Inferior parietal cortex (tissue), 1 donor: ENCODE measurements around the gene SNX12.
A peak's percentile ranks its signal among the peaks of the same experiment; 100 is the strongest.
"Not testable (repeated sequence)": the region's sequence is repeated elsewhere in the genome, so short reads cannot be mapped to it uniquely, and the experiment has no call there.

ENCODE experiments used
- DNase-seq: peaks from one replicate; pipeline ENCODE4 v3.0.0-alpha.2; 2016; ENCODE audit errors: extremely low spot score

The SNX12 gene

DNA sequence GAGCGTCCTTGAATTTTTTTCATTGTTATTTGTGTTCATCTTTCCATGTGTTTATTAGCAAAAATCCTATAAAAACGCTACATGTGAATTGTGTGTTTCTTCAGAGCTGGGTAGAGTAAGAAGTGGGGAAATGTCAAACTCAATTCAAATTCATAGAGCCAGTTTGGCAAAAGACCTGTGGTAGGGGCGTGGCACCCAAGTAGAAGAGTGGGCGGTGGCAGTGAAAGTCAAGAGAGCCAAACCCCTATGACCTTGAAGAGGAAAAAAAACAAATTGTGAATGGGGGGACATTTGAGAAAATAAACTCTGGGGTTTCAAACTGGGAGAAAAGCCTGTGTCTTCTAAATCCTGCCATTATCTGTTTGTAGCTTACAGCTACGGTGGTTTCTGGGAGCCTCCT lies 23.1 kb upstream of the SNX12 start:
- no peak for DNase-seq

DNA sequence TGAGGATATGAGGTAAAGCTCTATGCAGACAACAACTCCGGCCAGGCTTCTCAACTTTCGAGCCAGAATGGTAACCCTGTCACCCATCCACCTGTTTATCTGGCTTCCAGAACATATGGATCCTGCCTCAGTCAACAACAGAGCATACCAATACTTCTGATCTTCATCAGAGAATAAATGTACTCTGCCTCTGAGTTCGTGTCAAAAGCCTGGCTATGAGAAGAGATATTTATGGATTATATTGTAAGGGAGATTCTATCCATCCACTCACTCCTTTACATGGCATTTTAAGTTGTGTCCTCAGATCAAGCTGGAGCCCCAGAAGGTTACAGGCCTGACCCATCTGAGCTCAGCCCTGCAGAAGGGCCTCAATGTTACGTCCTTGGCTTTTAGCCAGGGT lies 17.8 kb upstream of the SNX12 start:
- DNase-seq: no peak

DNA sequence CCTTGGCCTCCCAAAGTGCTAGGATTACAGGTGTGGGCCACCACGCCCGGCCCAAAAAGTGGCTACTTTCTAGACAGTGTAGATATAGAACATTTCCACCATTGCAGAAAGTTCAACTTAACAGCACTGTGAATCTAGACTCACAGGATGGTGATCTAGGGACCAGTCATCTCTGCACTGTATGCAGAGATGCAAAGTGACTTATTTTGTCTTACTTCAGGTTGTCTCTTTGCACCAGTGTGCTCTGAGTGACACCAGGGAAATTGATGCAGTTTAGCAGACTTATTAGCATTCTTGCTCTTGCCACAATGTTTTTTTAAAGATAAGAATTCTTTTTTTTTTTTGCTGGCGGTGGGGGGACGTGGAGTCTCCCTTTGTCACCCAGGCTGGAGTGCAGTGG lies 14.7 kb upstream of the SNX12 start:
- no peak for DNase-seq

DNA sequence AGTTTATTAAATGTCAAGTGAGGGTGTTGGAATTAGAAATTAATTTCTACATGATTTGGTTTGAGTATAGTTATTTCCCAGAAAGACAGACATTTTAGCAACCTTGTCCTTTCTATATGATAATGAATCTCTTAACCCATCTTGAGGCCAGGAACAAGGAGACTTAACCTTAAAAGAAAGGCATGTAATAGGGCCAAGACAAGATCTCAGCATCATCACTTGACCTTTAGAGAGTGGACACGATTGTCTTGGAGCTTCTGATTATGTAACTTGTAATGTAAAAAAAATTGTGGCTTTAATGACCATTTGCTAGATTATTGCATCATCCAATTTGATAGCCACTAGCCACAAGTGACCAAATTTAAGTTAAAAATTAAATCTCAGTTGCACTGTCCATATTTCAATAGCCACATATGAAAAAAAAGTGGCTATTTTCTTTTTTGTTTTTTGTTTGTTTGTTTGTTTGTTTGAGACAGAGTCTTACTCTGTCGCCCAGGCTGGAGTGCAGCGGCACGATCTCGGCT lies 14.1 kb upstream of the SNX12 start:
- DNase-seq: no peak

DNA sequence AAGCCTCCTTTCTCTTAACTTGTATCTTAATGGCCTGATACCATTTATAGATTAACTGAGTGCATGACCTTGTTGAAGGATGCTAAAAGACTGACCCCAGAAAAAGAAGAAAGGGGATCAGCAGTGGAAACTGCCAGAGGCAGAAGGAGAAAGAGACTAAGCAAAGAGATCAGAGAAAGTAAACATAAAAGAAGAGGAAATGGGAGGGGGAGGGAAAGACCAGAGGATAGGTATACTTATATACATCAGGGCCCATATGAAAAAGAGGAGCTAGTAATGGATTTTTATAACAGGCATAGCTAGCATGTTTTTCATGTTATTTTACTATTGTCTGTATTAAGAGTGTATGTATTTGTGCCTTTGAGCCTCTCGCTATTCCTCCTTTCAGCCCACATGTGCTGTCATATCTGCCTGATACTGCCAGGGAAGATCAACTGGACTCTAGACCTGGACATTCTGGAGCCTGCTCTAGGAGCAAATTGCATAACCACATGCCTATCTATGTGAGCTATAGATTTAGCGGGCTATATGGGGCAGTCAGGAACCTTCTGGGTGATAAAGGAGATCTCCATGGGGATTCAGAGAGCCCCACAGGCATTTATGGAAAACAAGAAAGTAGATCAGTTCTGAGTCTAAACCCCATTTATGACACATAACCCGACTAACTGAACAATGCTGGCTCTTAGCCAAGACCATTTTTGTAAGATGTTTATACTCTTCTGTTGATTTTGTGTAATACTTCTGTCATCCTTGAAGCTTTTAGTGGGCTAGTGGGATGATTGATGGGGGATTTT lies 13.4 kb upstream of the SNX12 start:
- DNase-seq: no peak

GRCh38 chrX:71070531-71070930 lies 2.4 kb upstream of the SNX12 start:
- no peak for DNase-seq

- DNase-seq: no peak
Measured at GRCh38 chrX:71067712-71068043, 456 bp downstream of the SNX12 start.

- DNase-seq: peak; percentile 1
Measured at GRCh38 chrX:71067089-71067488, 1.0 kb downstream of the SNX12 start.

GRCh38 chrX:71060127-71060526 lies 8.0 kb downstream of the SNX12 start:
- DNase-seq: no peak

DNA sequence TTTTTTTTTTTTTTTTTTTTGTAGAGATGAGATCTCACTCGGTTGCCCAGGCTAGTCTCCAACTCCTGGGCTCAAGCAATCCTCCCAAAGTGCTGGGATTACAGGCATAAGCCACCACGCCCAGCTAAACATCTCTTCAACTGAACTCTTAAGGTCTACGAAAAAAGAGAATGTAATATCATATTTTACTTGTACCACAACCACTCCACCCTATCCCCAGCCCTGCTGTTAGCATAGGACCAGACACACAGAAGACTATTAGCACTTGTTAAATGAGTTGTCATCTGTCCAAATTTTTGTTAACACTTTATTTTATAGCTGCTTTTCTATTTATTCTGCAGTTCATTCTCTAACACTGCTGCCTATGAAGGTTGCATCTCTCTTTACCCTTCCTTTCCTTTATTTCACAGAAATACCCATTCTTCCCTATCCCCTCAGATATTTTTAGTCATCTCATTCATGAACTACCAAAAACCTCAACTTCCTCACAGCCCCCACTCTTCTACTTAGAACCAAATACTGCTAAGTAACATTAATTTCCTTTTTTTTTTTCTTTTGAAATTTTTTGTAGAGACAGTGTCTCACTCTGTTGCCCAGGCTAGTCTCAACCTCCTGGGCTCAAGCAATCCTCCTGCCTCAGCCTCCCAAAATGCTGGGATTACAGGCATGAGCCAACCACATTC lies 10.1 kb downstream of the SNX12 start:
- DNase-seq: no peak

DNA sequence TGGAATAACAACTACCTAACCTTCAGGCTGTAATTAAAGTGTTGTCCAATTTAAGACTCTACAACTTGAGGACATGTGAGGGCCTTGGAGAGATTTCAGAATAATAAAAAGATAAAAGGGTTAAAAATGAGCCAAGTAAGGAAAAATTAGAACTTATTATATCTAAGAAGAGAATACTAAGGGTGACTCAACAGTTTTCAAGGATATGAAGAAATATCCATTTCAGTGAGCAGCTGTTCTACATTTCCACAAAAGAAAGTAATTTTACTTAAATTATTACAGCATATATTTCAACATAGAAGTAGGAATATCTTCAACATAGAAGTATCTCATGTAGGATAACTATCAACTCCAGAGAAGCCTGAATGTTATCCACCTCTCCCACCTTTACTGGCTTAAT lies 11.3 kb downstream of the SNX12 start:
- no peak for DNase-seq

- DNase-seq: peak; percentile 2
Measured at GRCh38 chrX:71053217-71053621, 14.9 kb downstream of the SNX12 start.

GRCh38 chrX:71052721-71053120 lies 15.4 kb downstream of the SNX12 start:
- no peak for DNase-seq

- not testable (repeated sequence) for DNase-seq
Measured at GRCh38 chrX:71047891-71048290, 20.2 kb downstream of the SNX12 start.

DNA sequence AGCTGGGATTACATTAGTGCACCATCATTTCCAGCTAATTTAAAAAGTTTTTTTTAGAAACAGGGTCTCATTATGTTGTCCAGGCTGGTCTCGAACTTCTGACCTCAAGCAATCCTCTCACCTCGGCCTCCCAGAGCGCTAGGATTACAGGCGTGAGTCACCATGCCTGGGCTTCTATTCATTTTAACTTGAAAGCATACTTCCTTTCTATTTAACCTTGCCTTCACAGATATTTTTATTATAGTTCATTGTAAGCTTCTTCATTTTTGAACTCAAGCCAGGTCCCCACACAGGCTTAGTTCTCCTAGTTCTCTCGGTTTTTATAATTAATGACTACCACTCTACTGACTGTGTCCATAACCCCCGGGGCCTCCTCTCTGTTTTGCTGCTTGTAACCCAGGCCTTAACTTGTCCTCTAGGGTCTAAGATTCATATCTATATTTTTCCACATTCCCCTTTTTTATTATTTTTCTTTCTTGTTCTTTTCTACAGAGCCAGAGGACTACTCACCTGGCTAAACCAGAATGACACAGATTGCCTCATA lies 50.7 kb downstream of the SNX12 start:
- no peak for DNase-seq
